ENCODE data around the gene LMX1A. TPM values are rescaled to one million over a fixed set of nuclear protein-coding genes. Genes with fewer than 3 reads are reported as not detected.

LMX1A gene
- total and polyA plus RNA-seq, 2 donors from 2014 or later = not detected

- TF ChIP-seq CTCF (IDR thresholded peaks at IDR 0.05; ENCODE audit: borderline replicate concordance, extremely low read depth, insufficient read depth) = no peak
- intact Hi-C loops (cut with DNase I) = no loop called here
- no peaks in the 10 kb centered on the region for H3K9me3 ChIP-seq (ENCODE audit: control insufficient read depth in 2 of 3, insufficient read depth in 1 of 3, low read length in 3 of 3)
- H3K27ac ChIP-seq (ENCODE audit: low read depth in 2 of 2, low read length in 2 of 2) = no peak overlapping the region
- H3K4me1 ChIP-seq (ENCODE audit: control insufficient read depth in 2 of 3, insufficient read depth in 2 of 3, low read depth in 1 of 3, low read length in 3 of 3) = no peaks in the 10 kb centered on the region
- no peak overlapping the region for H3K4me3 ChIP-seq (ENCODE audit: low read length in 3 of 3)
- no peaks in the 10 kb centered on the region for H3K27me3 ChIP-seq (ENCODE audit: control insufficient read depth, insufficient read depth, low read length)
- H3K36me3 ChIP-seq (ENCODE audit: control insufficient read depth in 2 of 3, insufficient read depth in 3 of 3, low read length in 3 of 3) = no peaks in the 10 kb centered on the region
- DNase-seq (no peak), FAIRE-seq (no peak)
- H3K9ac ChIP-seq (ENCODE audit: low read length in 3 of 3) = no peak overlapping the region
Observed at GRCh38 chr1:165182975-165183374, 173.5 kb downstream of the LMX1A start.

- Histone ChIP-seq H3K4me3 (ENCODE audit: low read length in 3 of 3) (no peak overlapping the region), H3K9ac (ENCODE audit: low read length in 3 of 3) (no peak overlapping the region), H3K4me1 (ENCODE audit: control insufficient read depth in 2 of 3, insufficient read depth in 2 of 3, low read depth in 1 of 3, low read length in 3 of 3) (no peaks in the 10 kb centered on the region), H3K27ac (ENCODE audit: low read depth in 2 of 2, low read length in 2 of 2) (no peak overlapping the region), H3K27me3 (ENCODE audit: control insufficient read depth, insufficient read depth, low read length) (no peaks in the 10 kb centered on the region), H3K9me3 (ENCODE audit: control insufficient read depth in 2 of 3, insufficient read depth in 1 of 3, low read length in 3 of 3) (no peaks in the 10 kb centered on the region), H3K36me3 (ENCODE audit: control insufficient read depth in 2 of 3, insufficient read depth in 3 of 3, low read length in 3 of 3) (no peaks in the 10 kb centered on the region)
- intact Hi-C loops (cut with DNase I) = no loop called here
- DNase-seq (no peak), FAIRE-seq (no peak)
- no peak for TF ChIP-seq CTCF (IDR thresholded peaks at IDR 0.05; ENCODE audit: borderline replicate concordance, extremely low read depth, insufficient read depth)
Observed at GRCh38 chr1:165179306-165179705, 177.2 kb downstream of the LMX1A start.

GRCh38 chr1:165174491-165174890 is 182.0 kb downstream of the LMX1A start:
- Histone ChIP-seq H3K36me3 (ENCODE audit: control insufficient read depth in 2 of 3, insufficient read depth in 3 of 3, low read length in 3 of 3) (no peaks in the 10 kb centered on the region), H3K4me3 (ENCODE audit: low read length in 3 of 3) (no peak overlapping the region), H3K9me3 (ENCODE audit: control insufficient read depth in 2 of 3, insufficient read depth in 1 of 3, low read length in 3 of 3) (no peaks in the 10 kb centered on the region), H3K4me1 (ENCODE audit: control insufficient read depth in 2 of 3, insufficient read depth in 2 of 3, low read depth in 1 of 3, low read length in 3 of 3) (no peaks in the 10 kb centered on the region), H3K9ac (ENCODE audit: low read length in 3 of 3) (no peak overlapping the region), H3K27me3 (ENCODE audit: control insufficient read depth, insufficient read depth, low read length) (no peaks in the 10 kb centered on the region), H3K27ac (ENCODE audit: low read depth in 2 of 2, low read length in 2 of 2) (no peak overlapping the region)
- DNase-seq (no peak), FAIRE-seq (no peak)
- no peak for TF ChIP-seq CTCF (IDR thresholded peaks at IDR 0.05; ENCODE audit: borderline replicate concordance, extremely low read depth, insufficient read depth)
- intact Hi-C loops (cut with DNase I) = no loop called here

GRCh38 chr1:165173818-165174217 is 182.7 kb downstream of the LMX1A start:
- intact Hi-C loops (cut with DNase I) = no loop called here
- H3K9me3 ChIP-seq (ENCODE audit: control insufficient read depth in 2 of 3, insufficient read depth in 1 of 3, low read length in 3 of 3) = no peaks in the 10 kb centered on the region
- H3K27me3 ChIP-seq (ENCODE audit: control insufficient read depth, insufficient read depth, low read length) = no peaks in the 10 kb centered on the region
- DNase-seq (no peak), FAIRE-seq (no peak)
- H3K36me3 ChIP-seq (ENCODE audit: control insufficient read depth in 2 of 3, insufficient read depth in 3 of 3, low read length in 3 of 3) = no peaks in the 10 kb centered on the region
- H3K4me3 ChIP-seq (ENCODE audit: low read length in 3 of 3) = no peak overlapping the region
- TF ChIP-seq CTCF (IDR thresholded peaks at IDR 0.05; ENCODE audit: borderline replicate concordance, extremely low read depth, insufficient read depth) = no peak
- H3K4me1 ChIP-seq (ENCODE audit: control insufficient read depth in 2 of 3, insufficient read depth in 2 of 3, low read depth in 1 of 3, low read length in 3 of 3) = no peaks in the 10 kb centered on the region
- no peak overlapping the region for H3K27ac ChIP-seq (ENCODE audit: low read depth in 2 of 2, low read length in 2 of 2)
- no peak overlapping the region for H3K9ac ChIP-seq (ENCODE audit: low read length in 3 of 3)

Data from kidney (tissue), 14 donors.